AG04450 (cell line): Measurements from ENCODE around the gene CHTOP. TPM values are rescaled to one million over a fixed set of nuclear protein-coding genes. Genes with fewer than 3 reads are reported as not detected.

ENCODE experiments used
- CTCF ChIA-PET: fragments of 300-600, 350-600 bp; formaldehyde crosslinking; extraction: SDS; loops from one replicate; lab custom pipeline; 2022; ENCODE audit warnings: antibody characterized with exemption, inconsistent platforms; lab: Charles Lee
- POLR2A ChIA-PET: fragments of 350-600 bp; formaldehyde crosslinking; extraction: SDS; loops from one replicate; lab custom pipeline; 2021; ENCODE audit warnings: antibody characterized with exemption, inconsistent platforms; lab: Yijun Ruan, JAX
- DNase-seq: peaks from one replicate; pipeline ENCODE4 v3.0.0-alpha.2; 2011; ENCODE audit warnings: low read depth, low spot score
- H3K27ac ChIP-seq: one replicate; pipeline ENCODE4 v1.5.1; 2012; ENCODE audit warnings: low read depth, low read length, control low read depth
- H3K27me3 ChIP-seq: one replicate; pipeline ENCODE4 v1.6.0; 2012; ENCODE audit warnings: low read length; ENCODE audit not compliant: control insufficient read depth, insufficient read depth
- H3K4me3 ChIP-seq: 2 replicates; pipeline ENCODE4 v1.5.1; 2011; ENCODE audit warnings: mild to moderate bottlenecking, low read depth, low read length, control low read depth
- H3K9me3 ChIP-seq: 2 replicates; pipeline ENCODE4 v1.5.1; 2012; ENCODE audit warnings: low read length; ENCODE audit not compliant: control insufficient read depth, insufficient read depth
- polyA plus RNA-seq: library from polyadenylated mRNA; depleted of rRNA; stranded (reverse); fragments of >200 nt; gene quantifications from 2 replicates; pipeline ENCODE4 v1.2.3, GENCODE V29; 2011
- TF ChIP-seq, protein P1 (sequence below): IDR thresholded peaks from 2 replicates; pipeline ENCODE4 v1.5.1; 2011; ENCODE audit warnings: low read depth, low read length, control low read depth, inconsistent platforms

CHTOP gene
- polyA plus RNA-seq, 1 experiment = 59.5 TPM

DNA sequence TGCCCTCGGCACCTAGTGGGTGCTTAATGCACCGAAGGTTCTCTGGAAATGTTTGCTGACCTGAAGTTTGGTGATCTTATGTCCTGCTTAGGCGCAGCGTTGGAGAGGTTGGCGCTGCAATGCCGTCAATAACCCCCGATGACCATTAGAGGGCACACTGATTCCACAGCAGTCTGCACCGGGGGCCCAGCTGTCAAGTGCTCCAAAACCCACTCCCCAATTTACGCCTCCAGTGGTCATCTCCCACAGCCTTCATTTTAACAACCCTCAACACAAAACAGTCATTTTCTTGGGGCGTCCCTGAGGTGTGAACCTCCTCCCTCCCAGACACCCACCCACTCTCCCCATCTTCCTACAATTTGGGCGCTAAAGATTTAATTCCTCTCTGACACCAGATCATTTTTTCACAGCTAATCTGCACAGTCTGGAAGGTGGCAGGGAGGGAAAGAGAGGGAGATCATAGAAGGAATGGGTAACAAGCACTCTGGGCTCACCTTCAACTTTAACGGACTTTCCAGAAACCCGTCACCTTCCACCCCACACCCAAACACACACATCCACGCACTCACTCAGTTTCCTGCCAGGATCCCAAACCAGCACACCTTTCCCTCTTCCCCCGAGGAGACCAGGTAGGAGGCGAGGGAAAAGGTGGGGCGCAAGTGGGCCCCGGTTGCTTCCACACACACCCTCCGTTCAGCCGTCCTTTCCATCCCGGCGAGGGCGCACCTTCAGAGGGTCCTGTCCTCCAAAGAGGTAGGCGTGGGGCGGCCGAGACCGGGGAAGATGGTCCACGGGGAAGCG, 44.1 kb downstream of the CHTOP start:
- Histone ChIP-seq H3K27ac (no peak overlapping the region), H3K4me3 (peak overlapping the region; percentile 45), H3K9me3 (no peaks in the 10 kb centered on the region; the same call in 1 of the 2 replicates), H3K27me3 (peaks cover 50% of the 10 kb centered on the region)
- ChIA-PET POLR2A (no interaction called here), CTCF (interaction anchor here (0.6 to 2.5 kb wide), 24 partner anchors 9 to 311 kb away, joined by 3 to 50 read pairs (median 4); partner anchors contain the start of genes CHTOP and INTS3)
- DNase-seq = no peak
- TF ChIP-seq, protein P1, sequence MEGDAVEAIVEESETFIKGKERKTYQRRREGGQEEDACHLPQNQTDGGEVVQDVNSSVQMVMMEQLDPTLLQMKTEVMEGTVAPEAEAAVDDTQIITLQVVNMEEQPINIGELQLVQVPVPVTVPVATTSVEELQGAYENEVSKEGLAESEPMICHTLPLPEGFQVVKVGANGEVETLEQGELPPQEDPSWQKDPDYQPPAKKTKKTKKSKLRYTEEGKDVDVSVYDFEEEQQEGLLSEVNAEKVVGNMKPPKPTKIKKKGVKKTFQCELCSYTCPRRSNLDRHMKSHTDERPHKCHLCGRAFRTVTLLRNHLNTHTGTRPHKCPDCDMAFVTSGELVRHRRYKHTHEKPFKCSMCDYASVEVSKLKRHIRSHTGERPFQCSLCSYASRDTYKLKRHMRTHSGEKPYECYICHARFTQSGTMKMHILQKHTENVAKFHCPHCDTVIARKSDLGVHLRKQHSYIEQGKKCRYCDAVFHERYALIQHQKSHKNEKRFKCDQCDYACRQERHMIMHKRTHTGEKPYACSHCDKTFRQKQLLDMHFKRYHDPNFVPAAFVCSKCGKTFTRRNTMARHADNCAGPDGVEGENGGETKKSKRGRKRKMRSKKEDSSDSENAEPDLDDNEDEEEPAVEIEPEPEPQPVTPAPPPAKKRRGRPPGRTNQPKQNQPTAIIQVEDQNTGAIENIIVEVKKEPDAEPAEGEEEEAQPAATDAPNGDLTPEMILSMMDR = peak; percentile 96

DNA sequence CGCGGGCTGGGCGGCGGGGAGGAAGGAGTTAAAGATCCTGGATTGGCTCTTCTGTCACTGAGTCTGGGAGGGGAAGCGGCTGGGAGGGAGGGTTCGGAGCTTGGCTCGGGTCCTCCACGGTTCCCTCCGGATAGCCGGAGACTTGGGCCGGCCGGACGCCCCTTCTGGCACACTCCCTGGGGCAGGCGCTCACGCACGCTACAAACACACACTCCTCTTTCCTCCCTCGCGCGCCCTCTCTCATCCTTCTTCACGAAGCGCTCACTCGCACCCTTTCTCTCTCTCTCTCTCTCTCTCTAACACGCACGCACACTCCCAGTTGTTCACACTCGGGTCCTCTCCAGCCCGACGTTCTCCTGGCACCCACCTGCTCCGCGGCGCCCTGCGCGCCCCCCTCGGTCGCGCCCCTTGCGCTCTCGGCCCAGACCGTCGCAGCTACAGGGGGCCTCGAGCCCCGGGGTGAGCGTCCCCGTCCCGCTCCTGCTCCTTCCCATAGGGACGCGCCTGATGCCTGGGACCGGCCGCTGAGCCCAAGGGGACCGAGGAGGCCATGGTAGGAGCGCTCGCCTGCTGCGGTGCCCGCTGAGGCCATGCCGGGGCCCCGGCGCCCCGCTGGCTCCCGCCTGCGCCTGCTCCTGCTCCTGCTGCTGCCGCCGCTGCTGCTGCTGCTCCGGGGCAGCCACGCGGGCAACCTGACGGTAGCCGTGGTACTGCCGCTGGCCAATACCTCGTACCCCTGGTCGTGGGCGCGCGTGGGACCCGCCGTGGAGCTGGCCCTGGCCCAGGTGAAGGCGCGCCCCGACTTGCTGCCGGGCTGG, 44.9 kb downstream of the CHTOP start, which contains the start of gene NPR1:
TSS of gene NPR1 (plus strand) at position 170 of the 818 bp plus-strand sequence. CDS start at position 591, 421 bp downstream.
- Histone ChIP-seq H3K27me3 (peaks cover 56% of the 10 kb centered on the region), H3K27ac (no peak within 1 kb of the TSS), H3K4me3 (peak within 1 kb of the TSS; percentile 45), H3K9me3 (no peaks in the 10 kb centered on the region; the same call in 1 of the 2 replicates)
- no peak for DNase-seq
- ChIA-PET POLR2A (no interaction called here), CTCF (interaction anchor here (0.6 to 2.5 kb wide), 7 partner anchors 8 to 128 kb away, joined by 4 to 50 read pairs (median 6); partner anchors contain the start of gene CHTOP)
- TF ChIP-seq, protein P1 = no peak

DNA sequence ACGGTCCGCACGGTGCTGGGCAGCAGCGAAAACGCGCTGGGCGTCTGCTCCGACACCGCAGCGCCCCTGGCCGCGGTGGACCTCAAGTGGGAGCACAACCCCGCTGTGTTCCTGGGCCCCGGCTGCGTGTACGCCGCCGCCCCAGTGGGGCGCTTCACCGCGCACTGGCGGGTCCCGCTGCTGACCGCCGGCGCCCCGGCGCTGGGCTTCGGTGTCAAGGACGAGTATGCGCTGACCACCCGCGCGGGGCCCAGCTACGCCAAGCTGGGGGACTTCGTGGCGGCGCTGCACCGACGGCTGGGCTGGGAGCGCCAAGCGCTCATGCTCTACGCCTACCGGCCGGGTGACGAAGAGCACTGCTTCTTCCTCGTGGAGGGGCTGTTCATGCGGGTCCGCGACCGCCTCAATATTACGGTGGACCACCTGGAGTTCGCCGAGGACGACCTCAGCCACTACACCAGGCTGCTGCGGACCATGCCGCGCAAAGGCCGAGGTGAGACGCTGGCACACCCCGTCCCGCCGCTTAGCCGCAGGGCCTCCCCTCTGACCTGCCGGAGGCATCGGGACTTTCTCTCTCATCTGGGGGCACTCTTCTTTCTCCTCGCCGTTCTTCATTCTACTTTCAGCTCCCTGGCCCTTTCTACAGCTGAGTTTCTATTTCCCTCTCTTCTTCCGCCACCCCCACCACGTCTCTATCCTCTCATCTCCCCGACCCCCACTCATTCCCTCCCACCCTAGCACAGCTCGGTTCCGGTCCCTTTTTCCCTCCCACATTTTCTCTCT, 45.7 kb downstream of the CHTOP start:
- peaks cover 57% of the 10 kb centered on the region for H3K27me3 ChIP-seq
- no peaks in the 10 kb centered on the region; the same call in 1 of the 2 replicates for H3K9me3 ChIP-seq
- H3K4me3 ChIP-seq = peak overlapping the region; percentile 45
- TF ChIP-seq, protein P1 = 0 out of 2 replicates have a peak, but pooled peaks have one; percentile 5
- DNase-seq = no peak
- no peak overlapping the region for H3K27ac ChIP-seq
- ChIA-PET POLR2A (interaction anchor here (0.6 kb wide), 1 partner anchor 106 kb away, joined by 3 read pairs; no protein-coding TSS in a partner anchor), CTCF (interaction anchor here (0.7 to 1.0 kb wide), 4 partner anchors 71 to 184 kb away, joined by 3 read pairs; no protein-coding TSS in a partner anchor)

DNA sequence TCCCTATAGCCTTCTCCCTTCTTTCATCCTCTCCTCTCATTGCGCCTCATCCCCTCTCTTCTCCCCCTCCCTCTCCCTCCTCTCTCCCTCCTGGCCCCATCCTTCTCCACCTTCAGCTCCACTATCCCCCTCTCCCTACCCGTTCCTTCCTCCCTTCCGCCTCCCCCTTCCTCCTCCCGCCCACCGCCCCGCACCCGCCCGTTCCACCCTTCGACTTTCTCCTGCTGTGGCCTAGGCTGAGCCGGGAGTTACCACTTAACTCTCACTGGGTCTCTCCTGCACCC, 46.2 kb downstream of the CHTOP start:
- TF ChIP-seq, protein P1 = no peak
- POLR2A ChIA-PET = interaction anchor here (0.6 kb wide), 1 partner anchor 105 kb away, joined by 3 read pairs; no protein-coding TSS in a partner anchor
- Histone ChIP-seq H3K9me3 (no peaks in the 10 kb centered on the region; the same call in 1 of the 2 replicates), H3K4me3 (no peak overlapping the region), H3K27me3 (peaks cover 63% of the 10 kb centered on the region), H3K27ac (no peak overlapping the region)
- CTCF ChIA-PET = interaction anchor here (0.7 to 1.0 kb wide), 4 partner anchors 71 to 184 kb away, joined by 3 read pairs; no protein-coding TSS in a partner anchor
- no peak for DNase-seq
